ENCODE measurements around the gene THSD8.

DNA sequence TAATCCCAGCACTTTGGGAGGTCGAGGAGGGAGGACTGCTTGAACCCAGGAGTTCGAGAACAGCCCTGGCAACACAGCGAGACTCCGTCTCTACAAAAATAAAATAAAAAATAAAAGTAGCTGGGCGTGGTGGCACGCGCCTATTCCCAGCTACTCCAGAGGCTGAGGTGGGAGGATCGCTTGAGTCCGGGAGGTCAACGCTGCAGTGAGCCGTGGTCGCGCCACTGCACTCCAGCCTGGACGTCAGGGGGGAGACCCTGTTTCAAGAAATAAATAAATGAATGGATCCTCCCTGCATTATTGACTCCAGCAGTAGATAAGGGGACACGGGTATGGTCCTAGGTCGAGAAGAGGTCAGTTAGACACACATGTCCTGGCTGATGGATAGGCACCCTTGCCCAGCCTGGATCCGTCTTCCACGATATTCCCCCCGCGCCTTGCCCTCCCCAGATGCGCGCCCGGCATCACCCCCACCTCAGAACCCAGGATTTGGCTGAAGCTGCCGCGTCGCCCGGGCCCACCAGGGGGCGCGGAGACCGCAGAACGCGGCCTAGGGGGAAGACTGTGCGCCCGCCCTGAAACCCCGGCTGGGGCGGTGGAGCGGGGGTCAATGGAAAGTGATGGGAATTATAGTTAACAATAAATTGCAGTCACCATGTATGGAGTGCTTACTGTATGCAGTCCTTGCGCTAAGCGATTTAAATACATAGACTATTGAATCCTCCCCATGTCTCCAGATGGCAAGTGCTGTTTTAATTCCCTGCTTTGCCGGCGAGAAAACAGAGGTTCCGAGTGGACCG is 24.5 kb upstream of the THSD8 start:
- TF ChIP-seq CTCF (IDR thresholded peaks at IDR 0.05; ENCODE audit: poor library complexity, severe bottlenecking) (peak; percentile 95), POLR2AphosphoS5 (IDR thresholded peaks at IDR 0.05) (no peak), SMC3 (conservative IDR thresholded peaks at IDR 0.05; ENCODE audit: poor library complexity) (peak; percentile 93), EP300 (conservative IDR thresholded peaks at IDR 0.05; ENCODE audit: poor library complexity, severe bottlenecking) (no peak), EZH2 (IDR thresholded peaks at IDR 0.05; ENCODE audit: borderline replicate concordance, insufficient read depth, low read length, poor library complexity, severe bottlenecking) (no peak), TAF1 (IDR thresholded peaks at IDR 0.05; ENCODE audit: low read depth) (no peak), MXI1 (conservative IDR thresholded peaks at IDR 0.05; ENCODE audit: poor library complexity, severe bottlenecking) (peak; percentile 12)
- TF ChIP-seq, protein P1, sequence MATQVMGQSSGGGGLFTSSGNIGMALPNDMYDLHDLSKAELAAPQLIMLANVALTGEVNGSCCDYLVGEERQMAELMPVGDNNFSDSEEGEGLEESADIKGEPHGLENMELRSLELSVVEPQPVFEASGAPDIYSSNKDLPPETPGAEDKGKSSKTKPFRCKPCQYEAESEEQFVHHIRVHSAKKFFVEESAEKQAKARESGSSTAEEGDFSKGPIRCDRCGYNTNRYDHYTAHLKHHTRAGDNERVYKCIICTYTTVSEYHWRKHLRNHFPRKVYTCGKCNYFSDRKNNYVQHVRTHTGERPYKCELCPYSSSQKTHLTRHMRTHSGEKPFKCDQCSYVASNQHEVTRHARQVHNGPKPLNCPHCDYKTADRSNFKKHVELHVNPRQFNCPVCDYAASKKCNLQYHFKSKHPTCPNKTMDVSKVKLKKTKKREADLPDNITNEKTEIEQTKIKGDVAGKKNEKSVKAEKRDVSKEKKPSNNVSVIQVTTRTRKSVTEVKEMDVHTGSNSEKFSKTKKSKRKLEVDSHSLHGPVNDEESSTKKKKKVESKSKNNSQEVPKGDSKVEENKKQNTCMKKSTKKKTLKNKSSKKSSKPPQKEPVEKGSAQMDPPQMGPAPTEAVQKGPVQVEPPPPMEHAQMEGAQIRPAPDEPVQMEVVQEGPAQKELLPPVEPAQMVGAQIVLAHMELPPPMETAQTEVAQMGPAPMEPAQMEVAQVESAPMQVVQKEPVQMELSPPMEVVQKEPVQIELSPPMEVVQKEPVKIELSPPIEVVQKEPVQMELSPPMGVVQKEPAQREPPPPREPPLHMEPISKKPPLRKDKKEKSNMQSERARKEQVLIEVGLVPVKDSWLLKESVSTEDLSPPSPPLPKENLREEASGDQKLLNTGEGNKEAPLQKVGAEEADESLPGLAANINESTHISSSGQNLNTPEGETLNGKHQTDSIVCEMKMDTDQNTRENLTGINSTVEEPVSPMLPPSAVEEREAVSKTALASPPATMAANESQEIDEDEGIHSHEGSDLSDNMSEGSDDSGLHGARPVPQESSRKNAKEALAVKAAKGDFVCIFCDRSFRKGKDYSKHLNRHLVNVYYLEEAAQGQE (IDR thresholded peaks at IDR 0.05; ENCODE audit: borderline replicate concordance) = no peak
